IMR-90 (cell line): ENCODE measurements around the gene ITGB1BP2. TPM values are rescaled to one million over a fixed set of nuclear protein-coding genes. Genes with fewer than 3 reads are reported as not detected.

Experiments used
- ATAC-seq: fragments of 200-7000 bp; cut with Tn5 transposase; 2 replicates; pipeline ENCODE4 v1.9.1; 2020; ENCODE audit warnings: low read depth, mild to moderate bottlenecking, moderate library complexity
- BruUV-seq: library from RNA; stranded (reverse); fragments of 400-500 nt; replicated peaks from 2 replicates; lab custom pipeline; 2021; lab: Mats Ljungman, UMichigan
- CTCF ChIA-PET: fragments of 300-600 bp; formaldehyde crosslinking; extraction: SDS; loops from one replicate; lab custom pipeline; 2021; ENCODE audit warnings: antibody characterized with exemption; lab: Yijun Ruan, JAX
- POLR2A ChIA-PET: fragments of 300-600 bp; sonication (Branson Sonifier 250); formaldehyde crosslinking; loops from one replicate; lab custom pipeline; 2022; ENCODE audit warnings: antibody characterized with exemption; ENCODE audit not compliant: unreplicated experiment; lab: Charles Lee
- DNase-seq: peaks from one replicate; pipeline ENCODE4 v3.0.0; 2013
- H2AFZ ChIP-seq: replicated peaks from 2 replicates; pipeline ENCODE3; 2013; ENCODE audit warnings: low read length, mild to moderate bottlenecking; ENCODE audit not compliant: poor library complexity
- H2AK5ac ChIP-seq: 2 replicates; pipeline ENCODE4 v1.6.1; 2013; ENCODE audit warnings: low read depth, low read length, inconsistent platforms
- H2AK9ac ChIP-seq: replicated peaks from 2 replicates; pipeline ENCODE3; 2013; ENCODE audit warnings: mild to moderate bottlenecking, low read depth, low read length, moderate library complexity; ENCODE audit not compliant: poor library complexity
- H2BK120ac ChIP-seq: 2 replicates; pipeline ENCODE4 v1.6.1; 2013; ENCODE audit warnings: low read depth, low read length, inconsistent platforms
- H2BK15ac ChIP-seq: 3 replicates; pipeline ENCODE4 v1.6.1; 2013; ENCODE audit warnings: low read depth, low read length, inconsistent platforms
- H2BK20ac ChIP-seq: 2 replicates; pipeline ENCODE4 v1.6.1; 2013; ENCODE audit warnings: low read depth, mild to moderate bottlenecking, inconsistent platforms, low read length, moderate library complexity
- H2BK5ac ChIP-seq: 2 replicates; pipeline ENCODE4 v1.6.1; 2013; ENCODE audit warnings: mild to moderate bottlenecking, low read depth, low read length, inconsistent platforms; ENCODE audit not compliant: poor library complexity, severe bottlenecking
- H3K14ac ChIP-seq: replicated peaks from 2 replicates; pipeline ENCODE4 v1.6.1; 2013; ENCODE audit warnings: low read depth, low read length, inconsistent platforms
- H3K18ac ChIP-seq: 2 replicates; pipeline ENCODE4 v1.6.1; 2013; ENCODE audit warnings: low read depth, low read length, control low read depth
- H3K23ac ChIP-seq: 2 replicates; pipeline ENCODE4 v1.6.1; 2013; ENCODE audit warnings: low read depth, low read length, inconsistent platforms
- H3K27ac ChIP-seq: 2 replicates; pipeline ENCODE4 v1.5.1; 2013; ENCODE audit warnings: mild to moderate bottlenecking, control low read depth, low read length; ENCODE audit not compliant: insufficient read depth
- H3K27me3 ChIP-seq: 2 replicates; pipeline ENCODE4 v1.6.1; 2013; ENCODE audit warnings: low read length; ENCODE audit not compliant: control insufficient read depth, insufficient read depth
- H3K36me3 ChIP-seq: 2 replicates; pipeline ENCODE4 v1.6.1; 2013; ENCODE audit warnings: low read length, mixed read lengths; ENCODE audit not compliant: control insufficient read depth, insufficient read depth
- H3K4ac ChIP-seq: 2 replicates; pipeline ENCODE4 v1.6.1; 2013; ENCODE audit warnings: low read depth, low read length, inconsistent platforms
- H3K4me1 ChIP-seq: 2 replicates; pipeline ENCODE4 v1.6.1; 2013; ENCODE audit warnings: low read length, mixed read lengths; ENCODE audit not compliant: control insufficient read depth, insufficient read depth
- H3K4me2 ChIP-seq: 2 replicates; pipeline ENCODE4 v1.6.1; 2013; ENCODE audit warnings: low read depth, mild to moderate bottlenecking, control low read depth, low read length, moderate library complexity
- H3K4me3 ChIP-seq: 2 replicates; pipeline ENCODE4 v1.5.1; 2013; ENCODE audit warnings: low read depth, mild to moderate bottlenecking, control low read depth, low read length, moderate library complexity; ENCODE audit not compliant: insufficient read depth
- H3K56ac ChIP-seq: 2 replicates; pipeline ENCODE4 v1.6.1; 2013; ENCODE audit warnings: low read length, inconsistent platforms; ENCODE audit not compliant: insufficient read depth; ENCODE audit errors: extremely low read depth
- H3K79me1 ChIP-seq, 2 experiments: 2 replicates each; pipeline ENCODE4 v1.6.1; 2013; ENCODE audit warnings: low read length in 2 of 2, inconsistent platforms in 1 of 2, low read depth in 1 of 2
- H3K9ac ChIP-seq: 2 replicates; pipeline ENCODE4 v1.6.1; 2013; ENCODE audit warnings: low read depth, low read length, control low read depth
- H3K9me1 ChIP-seq: 2 replicates; pipeline ENCODE4 v1.6.1; 2013; ENCODE audit warnings: low read length, inconsistent platforms; ENCODE audit not compliant: insufficient read depth
- H3K9me3 ChIP-seq: 2 replicates; pipeline ENCODE4 v1.6.1; 2013; ENCODE audit warnings: low read length; ENCODE audit not compliant: control insufficient read depth, insufficient read depth
- H4K20me1 ChIP-seq: 2 replicates; pipeline ENCODE4 v1.6.1; 2013; ENCODE audit warnings: low read length, inconsistent platforms; ENCODE audit not compliant: insufficient read depth
- H4K5ac ChIP-seq: 2 replicates; pipeline ENCODE4 v1.6.1; 2013; ENCODE audit warnings: mild to moderate bottlenecking, low read depth, low read length, control low read depth
- H4K8ac ChIP-seq, 2 experiments: 2 replicates each; pipeline ENCODE4 v1.6.1; 2013; ENCODE audit warnings: low read depth in 2 of 2, low read length in 2 of 2, control low read depth in 1 of 2, inconsistent platforms in 1 of 2
- H4K91ac ChIP-seq: 2 replicates; pipeline ENCODE4 v1.6.1; 2013; ENCODE audit warnings: low read depth, low read length, inconsistent platforms; ENCODE audit not compliant: insufficient read depth
- CHD1 ChIP-seq: IDR thresholded peaks from 2 replicates; pipeline ENCODE4 v1.6.1; 2012; ENCODE audit warnings: low read depth, low read length, improper control_type of control experiment
- ELK1 ChIP-seq: fragments of 150-350 bp; IDR thresholded peaks from 2 replicates; pipeline ENCODE4 v1.6.1; 2016; ENCODE audit warnings: low read depth, mild to moderate bottlenecking, low read length, moderate library complexity, borderline replicate concordance
- MXI1 ChIP-seq: IDR thresholded peaks from 2 replicates; pipeline ENCODE4 v1.6.1; 2012; ENCODE audit warnings: low read depth, mild to moderate bottlenecking, low read length, moderate library complexity, borderline replicate concordance
- NFE2L2 ChIP-seq: fragments of 150-350 bp; IDR thresholded peaks from 2 replicates; pipeline ENCODE4 v1.6.1; 2016; ENCODE audit warnings: low read depth, mild to moderate bottlenecking, low read length
- POLR2A ChIP-seq: IDR thresholded peaks from 2 replicates; pipeline ENCODE4 v1.6.1; 2012; ENCODE audit warnings: mild to moderate bottlenecking, low read depth, low read length
- RAD21 ChIP-seq: IDR thresholded peaks from 2 replicates; pipeline ENCODE4 v1.6.1; 2012; ENCODE audit warnings: low read length, improper control_type of control experiment
- WGBS, 2 experiments: methylation state at CpG; one replicate each; pipeline versions ENCODE4 v1.1.5 to v1.1.7; 2013; ENCODE audit warnings: missing lambda C conversion rate in 2 of 2; ENCODE audit not compliant: insufficient read length in 1 of 2; ENCODE audit errors: extremely low coverage in 2 of 2; 5-methylcytosine and 5-hydroxymethylcytosine counted together
- dilution Hi-C: fragments of 300-500 bp; cut with HindIII; formaldehyde crosslinking; loops from one replicate; pipeline ENCODE4 v1.14.3; 2018; ENCODE audit warnings: low sequenced_read_pairs; ENCODE audit not compliant: unreplicated experiment
- in situ Hi-C: fragments of 300-500 bp; cut with MboI; formaldehyde crosslinking; loops from 3 replicates; pipeline ENCODE4 v1.14.3; 2019; ENCODE audit warnings: low sequenced_read_pairs, inconsistent platforms, mixed read lengths
- intact Hi-C: fragments of 100-400 bp; cut with micrococcal nuclease; formaldehyde crosslinking; loops from 2 replicates; pipeline ENCODE4 v1.10.0; 2022
- polyA plus RNA-seq, 3 experiments: library from polyadenylated mRNA; depleted of rRNA; stranded (reverse); fragments of >200 nt; gene quantifications; 2 replicates each; pipeline ENCODE4 v1.2.3, GENCODE V29; 2012; ENCODE audit warnings: low replicate concordance in 1 of 3
- total RNA-seq: library from RNA; depleted of rRNA; stranded (reverse); fragments of >200 nt; gene quantifications from 2 replicates; pipeline ENCODE4 v1.2.3, GENCODE V29; 2012

ITGB1BP2 gene
- total and polyA plus RNA-seq, 2 of the 4 experiments (the other 2 are of a cell fraction): 3.0 to 3.5 TPM

- intact Hi-C loops (loop anchor here (5.0 kb wide), 1 partner anchor 85 kb away; the partner anchor contains the start of gene TAF1), in situ Hi-C loops (no loop called here), dilution Hi-C loops (no loop called here)
- Histone ChIP-seq H2BK15ac (peak overlapping the region; percentile 67; the same call in 2 of the 3 replicates), H3K18ac (peak overlapping the region; percentile 97), H4K8ac (peak overlapping the region; percentile 90 to 99), H2BK20ac (0 out of 2 replicates have a peak overlapping the region, but pooled peaks have one; percentile 45), H3K79me1 (no peaks in the 10 kb centered on the region; a peak in 1 of 4 replicates), H2AK5ac (peak overlapping the region; percentile 48; the same call in 1 of the 2 replicates), H3K4me2 (peak overlapping the region; percentile 87), H2BK120ac (peak overlapping the region; percentile 86), H3K4ac (peak overlapping the region; percentile 87), H2AK9ac (peak overlapping the region; percentile 48), H3K27me3 (no peaks in the 10 kb centered on the region), H3K9me1 (no peaks in the 10 kb centered on the region), H4K91ac (peak overlapping the region; percentile 80), H2BK5ac (peak overlapping the region; percentile 95), H3K9me3 (peaks cover 2% of the 10 kb centered on the region; the same call in 1 of the 2 replicates), H2AFZ (peak overlapping the region; percentile 80), H3K9ac (peak overlapping the region; percentile 90), H3K14ac (peak overlapping the region; percentile 89), H3K36me3 (peaks cover 6% of the 10 kb centered on the region), H3K4me1 (no peaks in the 10 kb centered on the region), H3K4me3 (peak overlapping the region; percentile 63), H3K27ac (peak overlapping the region; percentile 98), H3K56ac (peak overlapping the region; percentile 84), H4K5ac (peak overlapping the region; percentile 97), H3K23ac (peak overlapping the region; percentile 58; the same call in 1 of the 2 replicates), H4K20me1 (peaks cover 23% of the 10 kb centered on the region)
- 63% methylated on average over 7 of the region's 16 CpGs; no CpG with 5 or more reads in 1 of the 2 experiments for WGBS, 2 experiments
- DNase-seq (peak; percentile 45), ATAC-seq (peak; percentile 59)
- ChIA-PET CTCF (interaction anchor here (0.7 kb wide), 1 partner anchor 135 kb away, joined by 4 read pairs; no protein-coding TSS in a partner anchor), POLR2A (interaction anchor here (0.6 to 0.9 kb wide), 2 partner anchors 10 to 78 kb away, joined by 3 read pairs; no protein-coding TSS in a partner anchor)
- no TSS peak for BruUV-seq
- TF ChIP-seq NFE2L2 (no peak), ELK1 (no peak), POLR2A (no peak), RAD21 (no peak), MXI1 (no peak), CHD1 (no peak)
Measured at GRCh38 chrX:71282514-71283402, 18.8 kb upstream of the ITGB1BP2 start.
